HL-60 (cell line): Measurements from ENCODE around the gene FCAMR.

Source experiments
- POLR2AphosphoS5 ChIP-seq: IDR thresholded peaks from 2 replicates; pipeline ENCODE4 v1.6.1; 2012; ENCODE audit warnings: low read depth
- TF ChIP-seq, protein P1 (sequence below): IDR thresholded peaks from one replicate; pipeline ENCODE4 v1.5.1; 2011; ENCODE audit warnings: low read length, control low read depth, inconsistent platforms; ENCODE audit not compliant: insufficient read depth

DNA sequence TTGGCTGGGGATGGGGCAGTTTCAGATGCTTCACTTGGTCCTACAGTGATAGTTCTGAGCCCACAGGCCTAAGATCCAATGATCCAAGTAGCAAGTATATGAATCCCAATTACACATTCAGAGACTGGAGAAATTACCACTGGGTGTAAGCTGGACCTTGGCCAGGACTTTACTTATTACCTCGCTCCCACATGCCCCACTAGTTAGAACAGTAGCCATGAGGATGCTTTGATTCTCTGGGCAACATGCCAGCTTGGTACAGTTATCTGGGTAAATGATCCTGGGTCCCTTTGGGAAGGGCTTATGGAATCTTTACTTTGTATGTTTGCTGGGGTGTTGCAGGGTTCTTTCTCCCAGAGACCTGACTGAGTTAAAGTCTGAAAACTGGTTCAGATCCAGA, 5.0 kb upstream of the FCAMR start:
- TF ChIP-seq, protein P1, sequence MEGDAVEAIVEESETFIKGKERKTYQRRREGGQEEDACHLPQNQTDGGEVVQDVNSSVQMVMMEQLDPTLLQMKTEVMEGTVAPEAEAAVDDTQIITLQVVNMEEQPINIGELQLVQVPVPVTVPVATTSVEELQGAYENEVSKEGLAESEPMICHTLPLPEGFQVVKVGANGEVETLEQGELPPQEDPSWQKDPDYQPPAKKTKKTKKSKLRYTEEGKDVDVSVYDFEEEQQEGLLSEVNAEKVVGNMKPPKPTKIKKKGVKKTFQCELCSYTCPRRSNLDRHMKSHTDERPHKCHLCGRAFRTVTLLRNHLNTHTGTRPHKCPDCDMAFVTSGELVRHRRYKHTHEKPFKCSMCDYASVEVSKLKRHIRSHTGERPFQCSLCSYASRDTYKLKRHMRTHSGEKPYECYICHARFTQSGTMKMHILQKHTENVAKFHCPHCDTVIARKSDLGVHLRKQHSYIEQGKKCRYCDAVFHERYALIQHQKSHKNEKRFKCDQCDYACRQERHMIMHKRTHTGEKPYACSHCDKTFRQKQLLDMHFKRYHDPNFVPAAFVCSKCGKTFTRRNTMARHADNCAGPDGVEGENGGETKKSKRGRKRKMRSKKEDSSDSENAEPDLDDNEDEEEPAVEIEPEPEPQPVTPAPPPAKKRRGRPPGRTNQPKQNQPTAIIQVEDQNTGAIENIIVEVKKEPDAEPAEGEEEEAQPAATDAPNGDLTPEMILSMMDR: no peak
- TF ChIP-seq POLR2AphosphoS5: no peak
